ENCODE data around the gene NCOA7.
"Not testable (repeated sequence)": the region's sequence is repeated elsewhere in the genome, so short reads cannot be mapped to it uniquely, and the experiment has no call there.

The NCOA7 gene

GRCh38 chr6:125836466-125836865, 45.7 kb downstream of the NCOA7 start:
- no peak for DNase-seq (ENCODE audit: low read depth in 2 of 2)

- no peak for DNase-seq (ENCODE audit: low read depth in 2 of 2)
Observed at GRCh38 chr6:125839471-125839870, 48.7 kb downstream of the NCOA7 start.

GRCh38 chr6:125839879-125840278, 49.1 kb downstream of the NCOA7 start:
- DNase-seq (ENCODE audit: low read depth in 2 of 2): no peak

- DNase-seq (ENCODE audit: low read depth in 2 of 2): no peak
Observed at GRCh38 chr6:125841356-125842090, 50.8 kb downstream of the NCOA7 start.

- no peak for DNase-seq (ENCODE audit: low read depth in 2 of 2)
Observed at GRCh38 chr6:125842091-125842626, 51.4 kb downstream of the NCOA7 start.

- DNase-seq (ENCODE audit: low read depth in 2 of 2): no peak
Observed at GRCh38 chr6:125843593-125843992, 52.8 kb downstream of the NCOA7 start.

- no peak for DNase-seq (ENCODE audit: low read depth in 2 of 2)
Observed at GRCh38 chr6:125844989-125845388, 54.2 kb downstream of the NCOA7 start.

- DNase-seq (ENCODE audit: low read depth in 2 of 2): no peak
Observed at GRCh38 chr6:125846292-125847024, 55.7 kb downstream of the NCOA7 start.

- DNase-seq (ENCODE audit: low read depth in 2 of 2): not testable (repeated sequence)
Observed at GRCh38 chr6:125848286-125848685, 57.5 kb downstream of the NCOA7 start.

GRCh38 chr6:125850361-125850760, 59.6 kb downstream of the NCOA7 start:
- DNase-seq (ENCODE audit: low read depth in 2 of 2): no peak

- no peak for DNase-seq (ENCODE audit: low read depth in 2 of 2)
Observed at GRCh38 chr6:125852587-125852986, 61.8 kb downstream of the NCOA7 start.

GRCh38 chr6:125853168-125853567, 62.4 kb downstream of the NCOA7 start:
- DNase-seq (ENCODE audit: low read depth in 2 of 2): no peak

- DNase-seq (ENCODE audit: low read depth in 2 of 2): no peak
Observed at GRCh38 chr6:125853756-125854155, 63.0 kb downstream of the NCOA7 start.

GRCh38 chr6:125854355-125854754, 63.6 kb downstream of the NCOA7 start:
- DNase-seq (ENCODE audit: low read depth in 2 of 2): no peak

GRCh38 chr6:125855783-125856182, 65.0 kb downstream of the NCOA7 start:
- DNase-seq (ENCODE audit: low read depth in 2 of 2): no peak

- no peak for DNase-seq (ENCODE audit: low read depth in 2 of 2)
Observed at GRCh38 chr6:125857846-125858245, 67.1 kb downstream of the NCOA7 start.

GRCh38 chr6:125858427-125859320, 67.9 kb downstream of the NCOA7 start:
- DNase-seq (ENCODE audit: low read depth in 2 of 2): no peak

- DNase-seq (ENCODE audit: low read depth in 2 of 2): no peak
Observed at GRCh38 chr6:125859727-125860126, 69.0 kb downstream of the NCOA7 start.

- DNase-seq (ENCODE audit: low read depth in 2 of 2): no peak
Observed at GRCh38 chr6:125863023-125863422, 72.3 kb downstream of the NCOA7 start.

- no peak for DNase-seq (ENCODE audit: low read depth in 2 of 2)
Observed at GRCh38 chr6:125865015-125865414, 74.3 kb downstream of the NCOA7 start.

GRCh38 chr6:125866433-125866832, 75.7 kb downstream of the NCOA7 start:
- no peak for DNase-seq (ENCODE audit: low read depth in 2 of 2)

GRCh38 chr6:125867483-125867942, 76.8 kb downstream of the NCOA7 start:
- no peak for DNase-seq (ENCODE audit: low read depth in 2 of 2)
